ENCODE results near the gene FOXN3.

- TF ChIP-seq, protein P1, sequence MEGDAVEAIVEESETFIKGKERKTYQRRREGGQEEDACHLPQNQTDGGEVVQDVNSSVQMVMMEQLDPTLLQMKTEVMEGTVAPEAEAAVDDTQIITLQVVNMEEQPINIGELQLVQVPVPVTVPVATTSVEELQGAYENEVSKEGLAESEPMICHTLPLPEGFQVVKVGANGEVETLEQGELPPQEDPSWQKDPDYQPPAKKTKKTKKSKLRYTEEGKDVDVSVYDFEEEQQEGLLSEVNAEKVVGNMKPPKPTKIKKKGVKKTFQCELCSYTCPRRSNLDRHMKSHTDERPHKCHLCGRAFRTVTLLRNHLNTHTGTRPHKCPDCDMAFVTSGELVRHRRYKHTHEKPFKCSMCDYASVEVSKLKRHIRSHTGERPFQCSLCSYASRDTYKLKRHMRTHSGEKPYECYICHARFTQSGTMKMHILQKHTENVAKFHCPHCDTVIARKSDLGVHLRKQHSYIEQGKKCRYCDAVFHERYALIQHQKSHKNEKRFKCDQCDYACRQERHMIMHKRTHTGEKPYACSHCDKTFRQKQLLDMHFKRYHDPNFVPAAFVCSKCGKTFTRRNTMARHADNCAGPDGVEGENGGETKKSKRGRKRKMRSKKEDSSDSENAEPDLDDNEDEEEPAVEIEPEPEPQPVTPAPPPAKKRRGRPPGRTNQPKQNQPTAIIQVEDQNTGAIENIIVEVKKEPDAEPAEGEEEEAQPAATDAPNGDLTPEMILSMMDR (IDR thresholded peaks at IDR 0.05; ENCODE audit: low read depth, low read length), result no peak
- TF ChIP-seq POLR2A (IDR thresholded peaks at IDR 0.05; ENCODE audit: extremely low read depth, insufficient read length) (no peak), MYC (IDR thresholded peaks at IDR 0.05; ENCODE audit: low read depth, low read length) (no peak)
- TF ChIP-seq, protein P2, sequence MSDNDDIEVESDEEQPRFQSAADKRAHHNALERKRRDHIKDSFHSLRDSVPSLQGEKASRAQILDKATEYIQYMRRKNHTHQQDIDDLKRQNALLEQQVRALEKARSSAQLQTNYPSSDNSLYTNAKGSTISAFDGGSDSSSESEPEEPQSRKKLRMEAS (IDR thresholded peaks at IDR 0.05; ENCODE audit: low read depth, low read length), result no peak
Observed at GRCh38 chr14:89452281-89452680, 35.2 kb upstream of the FOXN3 start.
